Measurements from ENCODE around the gene SSBP3.

- TF ChIP-seq CTCF (IDR thresholded peaks at IDR 0.05): no peak
- TF ChIP-seq POLR2AphosphoS5 (IDR thresholded peaks at IDR 0.05; ENCODE audit: low read depth, low read length): no peak
These were observed 105.8 kb downstream of the SSBP3 start for GRCh38 chr1:54300401-54300800.
